ENCODE measurements around the gene GRK6. TPM values are rescaled to one million over a fixed set of nuclear protein-coding genes. Genes with fewer than 3 reads are reported as not detected.

GRK6 gene
- 25.7 TPM for total RNA-seq

DNA sequence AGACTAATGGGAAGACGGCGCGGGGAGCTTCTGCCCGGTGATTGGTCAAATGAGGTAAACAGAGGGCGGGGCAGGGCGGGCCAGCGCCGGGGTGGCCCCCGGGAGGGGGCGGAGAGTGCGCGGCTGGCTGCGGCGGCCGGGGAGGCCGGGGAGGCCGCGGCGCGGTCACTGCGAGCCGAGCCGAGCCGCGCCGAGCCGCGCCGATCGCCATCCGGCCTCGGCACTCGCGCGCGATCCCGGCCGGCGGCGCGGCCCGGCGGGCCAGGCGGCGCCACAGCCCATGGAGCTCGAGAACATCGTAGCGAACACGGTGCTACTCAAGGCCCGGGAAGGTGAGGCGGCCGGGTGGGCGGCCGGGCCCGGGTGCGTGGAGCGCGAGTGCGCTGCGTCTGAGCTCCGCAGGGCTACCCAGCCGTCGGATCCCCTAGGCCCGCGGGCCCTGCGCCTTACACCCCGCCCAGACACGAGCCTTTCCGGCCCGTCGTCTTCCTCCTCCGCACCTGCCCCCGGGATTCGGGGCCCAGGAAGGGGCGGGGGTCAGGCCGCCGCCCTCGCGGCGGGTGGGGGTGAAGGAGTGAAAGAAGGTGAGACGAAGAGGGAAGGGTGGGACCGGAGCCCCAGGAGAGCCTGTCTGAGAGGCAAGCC is at the start of gene GRK6:
Gene GRK6, plus strand, starts transcription at position 111 of the 645 bp plus-strand sequence. Its CDS starts 170 bp downstream, at position 281.
- DNase-seq (ENCODE audit: low spot score in 2 of 2) (peak in 1 of 2 donors; percentile 99), FAIRE-seq (no peak)

DNA sequence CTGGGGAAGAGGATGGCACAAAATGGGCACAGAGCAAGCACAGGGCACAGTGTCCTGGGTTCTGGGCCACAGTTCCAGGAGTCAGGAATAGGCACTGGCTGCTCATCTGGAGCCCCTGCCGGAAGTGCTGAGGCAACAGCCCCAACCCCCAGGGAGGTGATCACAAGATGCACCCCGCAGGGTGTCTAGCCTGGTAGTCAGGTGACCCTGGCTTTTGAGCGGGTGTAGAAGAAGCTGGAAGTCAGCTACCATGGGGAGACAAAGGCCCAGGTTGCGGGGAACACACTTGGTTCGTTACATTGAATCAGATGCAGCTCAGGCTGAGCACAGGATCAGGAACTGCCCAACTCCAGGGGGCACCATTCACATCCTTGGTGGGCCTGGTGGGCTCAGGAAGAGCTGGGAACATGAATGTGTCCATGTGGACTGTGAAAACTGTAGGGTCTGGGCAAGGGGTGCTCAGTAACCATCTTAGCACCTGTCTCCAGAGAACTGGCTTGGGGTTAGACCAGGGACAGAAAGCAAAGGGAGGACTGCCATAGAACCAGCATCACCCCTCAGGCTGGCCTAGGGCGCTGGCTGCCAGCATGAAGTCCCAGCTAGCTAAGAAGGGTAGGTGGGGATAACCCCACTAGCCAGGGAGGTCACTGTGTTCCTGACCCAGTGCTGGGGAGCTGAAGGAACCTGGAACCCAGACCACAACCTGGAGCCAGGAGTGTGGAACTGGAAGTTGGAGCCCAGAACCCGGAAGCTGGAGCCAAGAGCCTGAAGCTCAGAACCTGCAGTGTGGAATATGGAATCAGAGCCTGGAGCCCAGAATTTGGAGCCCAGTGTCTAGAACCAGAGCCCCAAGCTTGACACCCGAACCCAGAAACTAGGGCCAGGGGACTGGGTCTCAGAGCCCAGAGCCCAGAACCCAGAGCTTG is 48.4 kb upstream of the GRK6 start:
- no peak for DNase-seq (ENCODE audit: low spot score in 2 of 2)

DNA sequence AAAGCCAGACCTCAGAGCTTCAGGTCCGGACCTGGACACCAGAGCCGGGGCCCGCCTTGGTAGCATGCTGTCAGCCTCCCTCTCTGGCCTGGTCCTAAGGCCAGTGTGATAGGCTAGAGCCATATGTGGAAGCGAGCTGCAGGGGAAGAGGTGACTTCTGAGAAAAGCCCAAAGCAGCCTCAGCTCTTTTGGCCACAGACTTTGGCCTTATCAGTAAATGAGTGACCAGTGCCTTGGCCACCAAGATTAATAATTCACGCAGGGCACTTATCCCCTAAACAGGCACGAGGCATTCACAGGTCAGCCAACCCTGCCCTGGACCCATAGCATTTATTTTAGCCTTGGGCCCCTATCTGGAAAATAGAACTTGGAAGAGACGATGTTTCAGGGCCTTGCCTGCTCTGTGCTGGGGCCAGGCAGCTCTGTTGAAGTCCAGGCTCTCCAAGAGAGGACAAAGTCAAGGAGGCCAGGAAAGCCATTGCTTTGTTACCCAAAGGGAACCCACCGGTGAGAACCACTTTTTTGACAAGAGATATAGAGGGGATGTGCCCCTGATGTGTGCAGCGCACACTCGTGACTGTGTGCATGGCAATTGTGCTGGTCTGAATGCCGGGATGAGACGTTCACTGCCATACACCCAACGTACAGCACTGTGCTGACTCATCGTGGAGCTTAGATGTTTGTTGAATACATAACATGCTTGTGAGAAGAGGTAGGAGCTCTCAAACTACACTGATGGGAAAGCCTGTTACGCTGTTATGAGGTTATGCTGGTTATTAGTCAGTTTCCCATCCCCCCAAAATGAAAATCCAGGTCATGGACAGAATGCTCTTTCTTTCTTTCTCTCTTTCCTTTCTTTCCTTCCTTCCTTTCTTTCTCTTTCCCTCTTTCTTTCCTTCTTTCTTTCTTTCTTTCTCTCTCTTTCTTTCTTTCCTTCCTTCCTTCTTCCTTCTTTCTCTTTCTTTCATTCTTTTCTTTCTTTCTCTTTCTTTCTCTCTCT is 47.3 kb upstream of the GRK6 start:
- DNase-seq (ENCODE audit: low spot score in 2 of 2) (no peak), FAIRE-seq (no peak)

More for the DNA sequence above, 48.4 kb upstream of the GRK6 start:
- no peak for FAIRE-seq

DNA sequence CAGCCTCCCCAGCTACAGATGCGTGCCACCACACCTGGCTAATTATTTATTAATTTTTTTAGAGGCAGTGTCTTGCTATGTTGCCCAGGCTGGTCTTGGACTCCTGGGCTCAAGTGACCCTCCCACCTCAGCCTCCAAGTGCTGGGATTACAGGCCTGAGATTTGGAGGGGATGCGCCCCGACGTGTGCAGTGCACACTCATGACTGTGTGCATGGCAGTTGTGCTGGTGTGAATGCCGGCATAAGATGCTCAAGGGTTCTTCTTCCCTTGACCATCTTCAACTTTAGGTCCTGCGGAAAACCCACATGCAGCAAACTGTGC is 45.7 kb upstream of the GRK6 start:
- FAIRE-seq = no peak

DNA sequence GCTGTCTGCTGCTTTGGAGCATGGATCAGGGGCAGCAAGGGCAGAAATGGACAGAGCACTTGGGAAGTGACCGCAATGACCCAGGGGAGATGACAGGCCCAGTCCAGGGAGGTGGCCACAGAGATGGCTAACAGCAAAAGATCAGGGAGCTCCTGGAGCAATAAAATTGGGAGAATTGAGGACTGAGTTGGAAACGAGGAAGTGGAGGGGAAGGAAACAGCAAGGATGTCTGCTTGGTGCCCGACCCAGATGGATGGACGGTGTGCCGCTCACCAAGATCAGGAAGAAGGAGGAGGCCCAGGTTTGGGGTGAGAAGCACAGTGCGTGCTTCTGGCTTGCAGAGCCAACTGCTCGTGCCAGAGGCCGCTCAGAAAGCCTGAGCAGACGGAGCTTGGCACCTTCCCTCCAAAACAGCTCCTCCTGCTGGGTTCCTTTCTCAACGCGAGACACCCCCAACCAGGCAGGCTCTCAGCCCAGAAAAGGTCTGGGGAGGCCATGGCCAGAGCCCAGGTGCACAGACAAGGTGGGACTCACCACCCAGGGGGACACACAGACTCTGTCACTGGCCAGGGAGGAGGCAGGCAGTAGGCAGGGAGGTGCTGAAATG is 44.0 kb upstream of the GRK6 start:
- no peak for FAIRE-seq

More for the DNA sequence above, 45.7 kb upstream of the GRK6 start:
- DNase-seq (ENCODE audit: low spot score in 2 of 2) = no peak

DNA sequence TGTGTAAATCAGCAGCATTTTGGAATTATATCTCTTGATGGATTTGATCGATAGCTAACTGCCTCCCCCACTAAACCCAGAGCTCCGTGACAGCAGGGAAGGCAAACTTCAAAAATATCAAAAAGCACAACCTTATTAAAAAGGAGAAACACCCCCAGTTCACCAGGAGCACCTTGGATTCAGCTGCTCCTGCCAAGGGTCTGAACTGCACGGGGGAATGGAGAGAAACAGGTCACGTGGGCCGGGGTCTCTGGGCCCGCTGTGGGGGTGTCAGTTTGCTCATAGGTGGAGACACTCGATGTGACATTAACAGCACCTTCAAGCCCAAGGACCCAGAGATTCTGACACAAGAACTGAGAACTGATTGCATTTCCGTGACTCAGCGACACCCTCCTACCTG is 43.3 kb upstream of the GRK6 start:
- FAIRE-seq (no peak), DNase-seq (ENCODE audit: low spot score in 2 of 2) (no peak)

More for the DNA sequence above, 44.0 kb upstream of the GRK6 start:
- DNase-seq (ENCODE audit: low spot score in 2 of 2) = peak in 1 of 2 donors; percentile 52

DNA sequence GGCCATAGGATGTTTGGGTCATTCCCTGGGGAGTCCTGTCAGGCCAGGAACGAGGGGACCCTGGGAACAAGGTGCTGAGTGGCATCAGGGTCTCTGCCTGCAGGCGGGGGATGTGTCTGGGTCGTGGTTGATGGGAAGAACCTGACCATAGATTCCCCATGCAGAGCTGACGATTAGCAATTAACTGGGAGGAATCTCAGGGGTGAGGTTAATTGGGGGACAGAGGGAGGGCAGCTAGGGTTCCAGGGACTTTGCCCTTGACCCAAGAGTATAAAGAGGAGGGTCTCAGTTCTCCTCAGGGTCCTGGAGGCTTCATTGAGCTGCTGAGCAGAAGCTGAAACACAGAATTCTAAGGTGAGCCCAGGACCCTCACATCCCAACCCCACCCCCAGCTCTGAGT is 42.3 kb upstream of the GRK6 start, which contains the start of gene SLC34A1:
Gene SLC34A1, plus strand, starts transcription at position 301 of the 400 bp plus-strand sequence. CDS start 1,308 bp downstream, outside the sequence.
- FAIRE-seq (no peak), DNase-seq (ENCODE audit: low spot score in 2 of 2) (no peak)

DNA sequence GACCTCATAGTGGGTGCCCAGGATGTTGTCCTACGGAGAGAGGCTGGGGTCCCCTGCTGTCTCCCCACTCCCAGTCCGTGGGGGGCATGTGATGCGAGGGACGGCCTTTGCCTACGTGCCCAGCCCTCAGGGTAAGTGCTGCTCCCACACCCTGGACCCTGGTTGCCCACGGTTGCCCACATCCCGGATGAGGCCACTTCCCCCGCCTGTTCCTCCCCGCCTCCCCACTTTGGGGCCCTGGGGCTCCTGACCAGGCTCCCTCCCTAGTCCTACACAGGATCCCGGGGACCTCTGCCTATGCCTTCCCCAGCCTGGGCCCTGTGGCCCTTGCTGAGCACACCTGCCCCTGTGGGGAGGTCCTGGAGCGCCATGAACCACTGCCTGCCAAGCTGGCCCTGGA is 40.8 kb upstream of the GRK6 start:
- FAIRE-seq (no peak), DNase-seq (ENCODE audit: low spot score in 2 of 2) (no peak)

DNA sequence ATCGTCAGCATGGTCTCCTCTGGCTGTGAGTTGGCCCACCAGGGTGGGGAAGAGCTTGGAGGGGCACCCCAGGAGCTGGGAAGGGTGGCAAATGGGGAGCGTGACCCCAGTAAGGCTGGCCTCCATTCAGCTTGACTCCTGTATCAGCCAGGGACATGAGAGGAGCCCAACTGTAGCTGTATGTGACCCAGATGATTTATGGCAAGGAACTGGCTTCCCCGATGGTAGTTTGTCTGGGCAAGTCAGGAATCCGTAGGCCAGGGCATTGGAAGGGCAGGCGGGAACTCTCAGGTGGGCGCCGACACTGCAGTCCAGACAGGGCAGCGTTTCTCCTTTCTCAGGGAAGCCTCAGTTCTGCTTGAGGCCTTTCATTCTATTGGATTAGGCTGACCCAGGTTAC is 39.9 kb upstream of the GRK6 start:
- FAIRE-seq = no peak
- DNase-seq (ENCODE audit: low spot score in 2 of 2) = no peak

DNA sequence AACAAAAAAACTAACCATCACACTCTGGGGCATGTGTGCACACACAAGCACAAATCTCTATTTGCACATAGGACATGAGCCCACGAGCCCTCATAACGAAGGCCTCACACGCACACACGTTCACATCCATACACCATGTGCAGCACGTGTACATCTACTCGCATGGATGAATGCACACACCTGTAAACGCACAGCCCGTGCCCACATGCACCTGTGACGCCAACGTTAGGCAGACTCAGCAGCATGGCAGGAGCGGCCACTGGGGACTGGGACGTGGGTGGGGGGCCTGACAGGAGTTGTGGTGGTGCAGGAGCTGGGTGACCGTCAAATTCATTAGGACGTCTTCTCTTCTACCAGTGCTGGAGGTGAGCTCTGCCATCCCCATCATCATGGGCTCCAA is 39.1 kb upstream of the GRK6 start:
- FAIRE-seq (no peak), DNase-seq (ENCODE audit: low spot score in 2 of 2) (no peak)

DNA sequence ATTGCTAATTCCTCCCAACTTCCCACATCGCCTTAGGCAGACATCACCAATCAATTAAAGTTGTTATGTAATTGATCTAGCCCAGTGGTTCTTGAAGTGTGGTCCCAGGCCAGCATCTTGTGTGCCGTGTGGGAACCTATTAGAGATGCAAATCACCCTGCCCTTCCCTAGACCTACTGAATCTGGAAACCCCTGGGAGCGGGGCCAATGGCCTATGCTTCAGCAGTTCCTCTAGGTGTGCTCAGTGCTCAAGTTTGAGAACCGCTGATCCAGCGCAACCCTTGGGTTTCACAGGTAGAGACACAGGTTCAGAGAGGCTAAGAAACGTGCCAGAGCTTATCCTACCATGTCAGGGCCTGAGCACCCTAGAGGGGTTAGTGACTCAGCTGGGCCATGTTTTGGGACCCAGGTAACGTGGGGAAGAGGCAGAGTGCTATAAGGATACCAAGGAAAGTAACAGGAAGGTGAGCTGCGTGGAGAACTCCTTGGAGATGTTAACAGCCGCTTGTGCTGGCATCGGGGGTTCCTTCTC is 37.9 kb upstream of the GRK6 start:
- FAIRE-seq (no peak), DNase-seq (ENCODE audit: low spot score in 2 of 2) (no peak)

DNA sequence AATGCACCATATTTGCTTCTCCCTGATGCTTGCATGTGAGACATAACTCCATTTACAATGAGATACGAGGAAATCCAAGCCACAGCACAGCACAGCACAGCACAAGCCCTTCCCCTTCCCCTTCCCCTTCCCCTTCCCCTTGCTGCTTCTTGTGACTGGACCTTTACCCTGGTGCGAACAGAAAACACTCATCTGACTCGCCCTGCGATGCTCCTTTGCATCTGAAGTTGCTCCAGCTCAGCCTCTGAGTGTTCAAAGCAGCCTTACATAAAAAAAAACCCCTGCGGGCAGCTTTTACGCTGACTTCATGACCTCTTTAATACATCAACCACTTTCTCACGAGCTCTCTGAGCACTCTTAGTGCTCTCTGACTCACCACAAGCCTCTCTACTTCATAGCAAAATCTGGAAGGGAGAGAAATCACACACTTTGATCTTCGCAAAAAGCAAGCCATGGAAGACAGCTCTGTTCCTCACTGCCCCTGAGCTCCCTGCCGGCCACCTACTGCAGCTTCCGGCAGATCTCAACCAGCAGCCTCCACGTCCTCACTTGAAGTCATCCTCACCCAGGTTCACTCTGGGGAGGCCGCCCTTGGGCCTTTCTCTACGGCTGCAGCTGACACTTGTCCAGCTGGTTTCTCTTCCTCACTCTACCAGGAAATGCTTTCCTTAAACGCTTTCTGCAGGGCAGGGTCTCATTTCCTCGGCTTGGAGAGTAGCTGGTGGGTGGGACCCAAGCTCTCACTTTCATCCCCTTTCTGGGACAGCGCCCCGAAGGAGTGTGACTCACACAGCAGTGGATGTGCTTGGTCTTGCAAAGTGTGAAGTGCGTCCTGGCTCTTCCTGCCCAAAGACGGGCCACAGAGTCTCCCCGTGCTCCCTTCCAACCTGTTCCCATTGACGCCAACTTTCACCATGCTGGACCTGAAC is 37.0 kb upstream of the GRK6 start:
- DNase-seq (ENCODE audit: low spot score in 2 of 2) (no peak), FAIRE-seq (no peak)

DNA sequence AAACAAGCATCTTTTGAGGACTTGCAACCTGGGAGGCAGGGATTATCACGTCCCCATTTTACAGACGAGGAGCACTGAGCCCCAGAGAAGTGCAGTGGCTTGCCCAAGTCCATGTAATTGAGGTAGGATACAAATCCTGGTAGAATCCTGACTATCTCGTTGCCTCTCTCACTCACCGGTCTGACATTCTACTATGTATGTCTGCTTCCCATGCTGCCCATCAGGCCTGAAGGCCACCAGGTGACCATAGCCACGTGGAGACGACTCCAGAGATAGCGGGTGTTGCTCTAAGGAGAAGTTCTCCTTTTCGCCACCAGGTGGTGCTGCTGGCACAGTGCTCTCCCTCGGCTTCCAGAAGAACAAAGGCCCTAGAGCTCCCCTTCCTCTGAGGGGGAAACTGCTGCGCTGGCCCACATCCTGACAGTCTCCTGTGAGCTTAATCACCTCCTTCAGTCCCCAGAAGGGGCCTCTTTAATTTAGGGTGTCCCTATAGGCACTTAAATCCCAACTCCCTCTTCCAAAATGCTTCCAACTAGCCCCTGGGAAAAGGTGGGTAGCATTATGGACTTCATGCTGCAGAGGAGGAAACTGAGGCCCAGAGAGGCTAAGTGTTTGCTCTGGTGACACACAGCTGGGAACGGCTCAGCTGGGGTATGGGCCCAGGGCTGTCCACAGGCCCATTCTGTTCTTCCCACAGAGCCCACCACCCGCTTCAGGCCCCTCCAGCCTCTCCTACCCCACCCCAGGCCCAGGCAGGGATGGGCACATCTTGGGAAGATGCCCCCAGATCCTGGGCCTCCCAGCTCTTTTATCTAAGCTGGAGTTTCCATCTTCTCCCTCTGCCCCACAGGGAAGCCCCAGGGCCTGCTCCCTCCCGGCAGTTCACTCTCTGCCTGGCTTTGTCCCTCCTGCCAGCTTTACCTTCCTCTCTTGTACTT is 35.8 kb upstream of the GRK6 start:
- FAIRE-seq = no peak

DNA sequence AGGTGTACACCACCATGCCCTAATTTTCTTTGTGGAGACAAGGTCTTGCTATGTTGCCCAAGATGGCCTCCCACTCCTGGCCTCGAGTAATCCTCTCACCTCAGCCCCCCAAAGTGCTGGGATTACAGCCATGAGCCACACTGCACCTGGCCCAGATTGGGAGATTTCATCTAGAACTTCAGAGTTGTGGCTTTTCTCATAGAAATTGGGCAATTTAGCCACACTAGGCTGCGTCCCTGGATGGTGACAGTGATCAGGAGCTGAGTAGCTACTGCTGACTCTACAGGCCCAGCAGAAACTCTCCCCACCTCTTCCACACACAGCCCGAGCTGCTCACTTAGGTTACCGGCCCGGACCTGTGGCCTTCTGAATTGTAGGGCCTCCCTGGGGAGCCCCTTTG is 33.7 kb upstream of the GRK6 start:
- no peak for DNase-seq (ENCODE audit: low spot score in 2 of 2)
- FAIRE-seq = no peak

More for the DNA sequence above, 35.8 kb upstream of the GRK6 start:
- peak; percentile 87 to 95 for DNase-seq (ENCODE audit: low spot score in 2 of 2)

DNA sequence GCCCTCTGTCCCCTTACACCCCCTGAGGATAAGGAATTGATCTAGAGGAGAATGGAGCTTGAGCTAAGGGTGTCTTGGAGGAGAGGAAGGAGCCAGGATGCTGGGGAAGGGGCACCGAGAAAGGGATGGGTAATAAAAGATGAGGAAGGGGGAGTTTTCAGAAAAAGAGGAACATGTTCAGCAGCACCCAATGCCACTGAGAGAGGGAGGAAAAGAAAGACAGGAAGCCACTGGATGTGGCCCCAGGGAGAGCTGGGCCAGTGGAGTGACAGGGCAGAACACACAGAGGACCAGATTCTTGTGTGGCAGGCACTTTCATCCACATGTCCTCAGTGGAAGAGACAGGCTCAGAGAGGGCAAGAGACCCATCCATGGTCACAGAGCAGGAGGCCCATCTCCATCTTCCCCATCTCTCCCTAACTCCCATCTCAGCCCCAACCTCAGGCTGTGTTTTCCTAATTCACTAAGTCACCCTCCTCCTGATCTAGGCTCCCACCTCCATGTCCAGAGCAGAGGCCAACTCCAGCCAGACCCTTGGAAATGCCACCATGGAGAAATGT is 33.2 kb upstream of the GRK6 start:
- DNase-seq (ENCODE audit: low spot score in 2 of 2) (no peak), FAIRE-seq (no peak)

DNA sequence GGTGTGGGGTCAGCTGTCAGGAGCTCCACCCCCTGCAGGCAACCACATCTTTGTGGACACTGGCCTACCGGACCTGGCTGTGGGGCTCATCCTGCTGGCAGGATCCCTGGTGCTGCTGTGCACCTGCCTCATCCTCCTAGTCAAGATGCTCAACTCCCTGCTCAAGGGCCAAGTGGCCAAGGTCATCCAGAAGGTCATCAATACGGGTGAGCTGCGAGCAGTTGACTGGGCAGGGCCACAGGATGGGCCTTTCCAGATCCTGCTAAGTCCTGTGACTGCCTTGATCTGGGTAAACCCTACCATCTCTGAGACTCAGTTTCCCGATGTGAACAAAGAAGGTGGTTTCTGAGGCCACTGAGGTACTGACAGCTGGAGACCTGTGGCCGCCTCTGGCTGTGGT is 32.5 kb upstream of the GRK6 start:
- FAIRE-seq (no peak), DNase-seq (ENCODE audit: low spot score in 2 of 2) (no peak)

DNA sequence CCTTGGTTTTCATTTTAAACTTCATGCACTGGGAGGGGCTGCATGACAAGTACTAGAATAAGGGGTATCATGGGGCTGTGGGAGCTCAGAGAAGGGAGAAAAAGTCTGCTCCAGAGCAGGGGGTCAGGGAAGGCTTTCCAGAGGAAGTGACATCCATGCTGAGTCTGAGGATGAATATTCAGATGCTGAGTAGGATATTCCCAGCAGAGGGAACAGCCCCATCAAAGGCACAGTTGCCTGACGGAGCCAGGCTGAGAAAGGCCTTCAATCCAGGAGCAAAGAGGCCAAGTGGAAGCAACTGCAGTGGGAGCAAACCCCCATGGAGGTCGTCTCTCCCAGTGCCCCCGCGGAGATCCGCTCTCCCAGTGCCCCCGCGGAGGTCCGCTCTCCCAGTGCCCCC is 30.4 kb upstream of the GRK6 start:
- FAIRE-seq (no peak), DNase-seq (ENCODE audit: low spot score in 2 of 2) (no peak)

Data from frontal cortex (tissue), 4 donors.